NCI-H1930 (cell line): Measurements from ENCODE around the gene MXRA8.
"Not testable (repeated sequence)": the region's sequence is repeated elsewhere in the genome, so short reads cannot be mapped to it uniquely, and the experiment has no call there.

Experiments
- DNase-seq, 2 experiments: peaks; one replicate each; lab custom pipeline; 2025; lab: John Stamatoyannopoulos, UW

The MXRA8 gene

GRCh38 chr1:1391225-1391624 is 32.9 kb upstream of the MXRA8 start:
- no peak for DNase-seq

- DNase-seq, result no peak
These were observed 32.3 kb upstream of the MXRA8 start for GRCh38 chr1:1390675-1391074.

GRCh38 chr1:1388078-1388472 is 29.7 kb upstream of the MXRA8 start:
- DNase-seq, result no peak

- no peak for DNase-seq
These were observed 29.0 kb upstream of the MXRA8 start for GRCh38 chr1:1387098-1388077.

GRCh38 chr1:1385931-1386330 is 27.6 kb upstream of the MXRA8 start:
- DNase-seq, result no peak

- not testable (repeated sequence) for DNase-seq
These were observed 27.0 kb upstream of the MXRA8 start for GRCh38 chr1:1385339-1385738.

GRCh38 chr1:1381294-1381693 is 22.9 kb upstream of the MXRA8 start:
- no peak for DNase-seq

GRCh38 chr1:1380860-1381259 is 22.5 kb upstream of the MXRA8 start:
- no peak for DNase-seq

GRCh38 chr1:1377540-1378205 is 19.3 kb upstream of the MXRA8 start:
- DNase-seq, result no peak

- no peak for DNase-seq
These were observed 18.3 kb upstream of the MXRA8 start for GRCh38 chr1:1376551-1377226.

- peak; percentile 99 to 100 for DNase-seq
These were observed 16.7 kb upstream of the MXRA8 start, which contains the start of gene AURKAIP1 for GRCh38 chr1:1374929-1375662. TSS of gene AURKAIP1 (minus strand) at chr1:1375207. CDS start at chr1:1374756, 451 bp downstream.

- DNase-seq, result no peak
These were observed 16.2 kb upstream of the MXRA8 start for GRCh38 chr1:1374589-1374928.

- no peak for DNase-seq
These were observed 15.6 kb upstream of the MXRA8 start for GRCh38 chr1:1373815-1374588.

GRCh38 chr1:1373051-1373814 is 14.9 kb upstream of the MXRA8 start:
- DNase-seq, result no peak

GRCh38 chr1:1371746-1372711 is 13.7 kb upstream of the MXRA8 start:
- peak in 1 of 2 experiments; percentile 47 for DNase-seq

GRCh38 chr1:1371364-1371745 is 13.0 kb upstream of the MXRA8 start:
- DNase-seq, result no peak

GRCh38 chr1:1370771-1371300 is 12.5 kb upstream of the MXRA8 start:
- DNase-seq, result no peak

GRCh38 chr1:1370094-1370493 is 11.7 kb upstream of the MXRA8 start:
- DNase-seq, result not testable (repeated sequence)

GRCh38 chr1:1367315-1367714 is 9.0 kb upstream of the MXRA8 start:
- DNase-seq, result no peak
